Measurements from ENCODE around the gene ACTG1. TPM values are rescaled to one million over a fixed set of nuclear protein-coding genes. Genes with fewer than 3 reads are reported as not detected.

Gene ACTG1
- total RNA-seq, 3 donors from 2014 or later, result 1,922 to 4,060 (median 3,184) TPM

GRCh38 chr17:81499601-81499970 lies 13.0 kb downstream of the ACTG1 start:
- DNase-seq (no peak), ATAC-seq (no peak)
- intact Hi-C loops (cut with DNase I, micrococcal nuclease), result no loop called here
- no peaks in the 10 kb centered on the region for H3K4me1 ChIP-seq (ENCODE audit: low read depth)
- H3K9me3 ChIP-seq, result no peaks in the 10 kb centered on the region
- TF ChIP-seq CTCF (IDR thresholded peaks at IDR 0.05), result no peak
- H3K4me3 ChIP-seq, result no peak overlapping the region
- no peaks in the 10 kb centered on the region for H3K36me3 ChIP-seq (ENCODE audit: low read depth)

- no peaks in the 10 kb centered on the region for H3K36me3 ChIP-seq (ENCODE audit: low read depth)
- TF ChIP-seq CTCF (IDR thresholded peaks at IDR 0.05), result no peak
- intact Hi-C loops (cut with DNase I, micrococcal nuclease), result no loop called here
- no peaks in the 10 kb centered on the region for H3K9me3 ChIP-seq
- DNase-seq, result no peak
- no peaks in the 10 kb centered on the region for H3K4me1 ChIP-seq (ENCODE audit: low read depth)
- H3K4me3 ChIP-seq, result no peak overlapping the region
- ATAC-seq, result peak; percentile 18
These were observed 13.5 kb downstream of the ACTG1 start for GRCh38 chr17:81498953-81499600.

GRCh38 chr17:81494626-81495377 lies 17.8 kb downstream of the ACTG1 start:
- Histone ChIP-seq H3K9me3 (no peaks in the 10 kb centered on the region), H3K4me1 (ENCODE audit: low read depth) (peaks cover 2% of the 10 kb centered on the region), H3K4me3 (no peak overlapping the region), H3K36me3 (ENCODE audit: low read depth) (no peaks in the 10 kb centered on the region)
- DNase-seq (no peak), ATAC-seq (peak; percentile 68)
- no peak for TF ChIP-seq CTCF (IDR thresholded peaks at IDR 0.05)
- intact Hi-C loops (cut with DNase I, micrococcal nuclease), result no loop called here

- DNase-seq (no peak), ATAC-seq (no peak)
- no peak for TF ChIP-seq CTCF (IDR thresholded peaks at IDR 0.05)
- intact Hi-C loops (cut with DNase I, micrococcal nuclease), result no loop called here
- no peaks in the 10 kb centered on the region for H3K36me3 ChIP-seq (ENCODE audit: low read depth)
- H3K4me3 ChIP-seq, result no peak overlapping the region
- H3K9me3 ChIP-seq, result no peaks in the 10 kb centered on the region
- peaks cover 6% of the 10 kb centered on the region for H3K4me1 ChIP-seq (ENCODE audit: low read depth)
These were observed 19.2 kb downstream of the ACTG1 start for GRCh38 chr17:81493198-81494038.

GRCh38 chr17:81492706-81493105 lies 19.9 kb downstream of the ACTG1 start:
- H3K4me1 ChIP-seq (ENCODE audit: low read depth), result peaks cover 6% of the 10 kb centered on the region
- TF ChIP-seq CTCF (IDR thresholded peaks at IDR 0.05), result no peak
- no peak overlapping the region for H3K4me3 ChIP-seq
- no peak for ATAC-seq
- no peaks in the 10 kb centered on the region for H3K9me3 ChIP-seq
- intact Hi-C loops (cut with DNase I, micrococcal nuclease), result no loop called here
- H3K36me3 ChIP-seq (ENCODE audit: low read depth), result no peaks in the 10 kb centered on the region
- DNase-seq, result no peak
